Left lung (tissue), 10 donors: Measurements from ENCODE around the gene EGFR. TPM values are rescaled to one million over a fixed set of nuclear protein-coding genes. Genes with fewer than 3 reads are reported as not detected.

Experiments
- ATAC-seq: fragments of 200-7000 bp; cut with Tn5 transposase; one replicate; pipeline ENCODE4 v1.9.1; 2020; ENCODE audit warnings: moderate library complexity
- DNase-seq, 4 donors: peaks; one replicate each; pipeline ENCODE4 v3.0.0-alpha.2; 2013 to 2020
- H3K27ac ChIP-seq, 2 donors: fragments of 200-600 bp; sonication (generic) in 1 of 2; one replicate each; pipeline versions ENCODE4 v1.5.0 to v1.8.0; 2020 to 2021
- H3K27me3 ChIP-seq, 2 donors: fragments of 200-600 bp; sonication (generic) in 1 of 2; one replicate each; pipeline versions ENCODE4 v1.5.0 to v1.8.0; 2020 to 2021
- H3K36me3 ChIP-seq, 2 donors: fragments of 200-600 bp; sonication (generic) in 1 of 2; one replicate each; pipeline versions ENCODE4 v1.5.0 to v1.8.0; 2020 to 2021
- H3K4me1 ChIP-seq, 2 donors: fragments of 200-600 bp; one replicate each; pipeline ENCODE4 v1.8.0; 2021
- H3K4me3 ChIP-seq, 2 donors: fragments of 200-600 bp; sonication (generic) in 1 of 2; one replicate each; pipeline versions ENCODE4 v1.5.0 to v1.8.0; 2020 to 2021; ENCODE audit warnings: mild to moderate bottlenecking in 1 of 2
- H3K9me3 ChIP-seq, 2 donors: fragments of 200-600 bp; sonication (generic) in 1 of 2; one replicate each; pipeline versions ENCODE4 v1.5.0 to v1.8.0; 2020 to 2021
- intact Hi-C, 2 donors: fragments of 100-400 bp; cut with DNase I; formaldehyde crosslinking; loops; one replicate each; pipeline versions ENCODE4 v1.11.2 to v1.14.2; 2022
- polyA plus RNA-seq, 6 donors: library from polyadenylated mRNA; unstranded; fragments of 120-200 nt; gene quantifications; one replicate each; pipeline ENCODE4 v1.2.1, GENCODE V29; 2013; ENCODE audit not compliant: insufficient read length in 6 of 6
- total RNA-seq, 2 donors: library from RNA; stranded (reverse); fragmentation: NEBNext Ultra II Directional; extraction: Animal tissue kit (Norgen Biotek cat#: 25700); gene quantifications; one replicate each; pipeline ENCODE4 v1.2.1, GENCODE V29; 2021
- TF ChIP-seq, protein P1 (sequence below), 2 donors: fragments of 200-600 bp; sonication (generic) in 1 of 2; IDR thresholded peaks; one replicate each; pipeline versions ENCODE4 v1.5.0 to v1.8.0; 2021; ENCODE audit warnings: antibody characterized with exemption in 2 of 2
- donor health status: DM: no; HTN: yes; CAD: no.
- donor health status: DM: no; HTN: no; CAD: no.

Gene EGFR
- total and polyA plus RNA-seq, 8 donors: 48.7 to 79.3 (median 54.1) TPM

DNA sequence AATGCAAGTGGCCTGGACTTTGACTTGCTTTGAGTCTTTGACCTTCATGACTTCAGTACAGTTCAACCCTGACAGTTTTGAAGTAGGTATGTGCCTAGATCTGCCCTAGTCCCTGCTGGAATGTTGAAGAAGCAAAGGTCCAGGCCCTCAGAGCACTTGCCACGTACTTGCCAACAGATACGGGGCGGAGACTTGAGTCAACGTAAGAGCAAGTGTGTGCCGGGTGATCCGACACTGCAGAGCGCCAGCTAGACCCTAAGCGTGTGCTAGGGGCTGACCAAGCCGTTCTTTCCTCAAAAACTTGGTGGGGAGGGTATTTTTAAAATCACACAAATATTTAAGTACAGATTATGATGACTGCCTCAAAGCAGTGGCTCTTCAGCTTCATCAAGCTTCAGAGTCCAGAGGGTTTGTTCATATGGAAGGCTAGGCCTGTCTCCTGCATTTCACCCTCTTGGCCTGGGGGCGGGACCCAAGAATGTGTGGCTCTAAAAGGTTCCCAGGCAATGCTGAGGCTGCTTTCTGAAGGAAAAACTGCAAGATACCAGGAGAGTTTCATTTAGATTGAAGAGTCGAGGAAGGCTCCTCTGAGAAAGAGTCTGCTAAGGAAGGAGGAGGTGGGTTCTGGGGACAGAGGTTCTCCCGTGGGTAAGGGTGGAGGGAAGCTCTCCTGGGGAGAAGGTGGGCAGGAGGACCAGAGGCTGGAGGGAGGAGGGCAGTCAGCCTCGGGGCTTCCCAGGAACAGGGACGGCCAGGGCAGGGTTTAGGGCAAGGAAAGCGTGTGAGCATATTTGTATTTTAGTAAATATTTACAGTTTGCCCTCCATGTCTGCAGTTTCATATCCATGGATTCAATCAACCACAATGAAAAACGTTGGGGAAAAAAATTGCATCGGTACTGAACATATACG lies 160.3 kb downstream of the EGFR start:
- TF ChIP-seq, protein P1, sequence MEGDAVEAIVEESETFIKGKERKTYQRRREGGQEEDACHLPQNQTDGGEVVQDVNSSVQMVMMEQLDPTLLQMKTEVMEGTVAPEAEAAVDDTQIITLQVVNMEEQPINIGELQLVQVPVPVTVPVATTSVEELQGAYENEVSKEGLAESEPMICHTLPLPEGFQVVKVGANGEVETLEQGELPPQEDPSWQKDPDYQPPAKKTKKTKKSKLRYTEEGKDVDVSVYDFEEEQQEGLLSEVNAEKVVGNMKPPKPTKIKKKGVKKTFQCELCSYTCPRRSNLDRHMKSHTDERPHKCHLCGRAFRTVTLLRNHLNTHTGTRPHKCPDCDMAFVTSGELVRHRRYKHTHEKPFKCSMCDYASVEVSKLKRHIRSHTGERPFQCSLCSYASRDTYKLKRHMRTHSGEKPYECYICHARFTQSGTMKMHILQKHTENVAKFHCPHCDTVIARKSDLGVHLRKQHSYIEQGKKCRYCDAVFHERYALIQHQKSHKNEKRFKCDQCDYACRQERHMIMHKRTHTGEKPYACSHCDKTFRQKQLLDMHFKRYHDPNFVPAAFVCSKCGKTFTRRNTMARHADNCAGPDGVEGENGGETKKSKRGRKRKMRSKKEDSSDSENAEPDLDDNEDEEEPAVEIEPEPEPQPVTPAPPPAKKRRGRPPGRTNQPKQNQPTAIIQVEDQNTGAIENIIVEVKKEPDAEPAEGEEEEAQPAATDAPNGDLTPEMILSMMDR (IDR thresholded peaks at IDR 0.05): no peak
- Histone ChIP-seq H3K4me1 (no peaks in the 10 kb centered on the region), H3K36me3 (peaks cover 0 to 44% of the 10 kb centered on the region in 2 donors), H3K27me3 (no peaks in the 10 kb centered on the region), H3K4me3 (no peak overlapping the region), H3K9me3 (no peaks in the 10 kb centered on the region), H3K27ac (no peak overlapping the region)
- DNase-seq: no peak
- intact Hi-C loops: no loop called here
- no peak for ATAC-seq

DNA sequence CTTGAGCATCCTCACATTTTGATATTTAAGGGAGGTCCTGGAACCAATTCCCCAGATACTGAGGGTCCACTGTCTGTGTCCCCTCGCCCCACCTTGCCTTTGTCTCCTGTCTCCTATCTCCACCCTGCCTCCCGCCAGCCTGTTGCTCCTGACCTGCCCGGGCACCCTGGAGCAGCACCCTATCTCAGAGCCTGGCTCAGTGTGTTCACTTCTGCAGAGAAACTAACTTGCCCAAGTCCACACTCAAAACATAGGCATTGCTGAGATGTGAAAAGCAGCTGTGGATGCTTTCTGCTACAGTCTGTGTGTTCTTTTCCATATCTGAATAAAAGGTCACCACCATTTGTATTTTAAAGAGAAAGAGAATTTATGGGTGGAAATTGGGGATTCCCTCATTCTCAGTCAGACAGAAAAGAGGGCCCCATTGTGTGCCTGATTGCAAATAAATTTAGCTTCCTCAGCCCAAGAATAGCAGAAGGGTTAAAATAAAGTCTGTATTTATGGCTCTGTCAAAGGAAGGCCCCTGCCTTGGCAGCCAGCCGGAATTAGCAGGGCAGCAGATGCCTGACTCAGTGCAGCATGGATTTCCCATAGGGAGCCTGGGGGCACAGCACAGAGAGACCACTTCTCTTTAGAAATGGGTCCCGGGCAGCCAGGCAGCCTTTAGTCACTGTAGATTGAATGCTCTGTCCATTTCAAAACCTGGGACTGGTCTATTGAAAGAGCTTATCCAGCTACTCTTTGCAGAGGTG lies 161.3 kb downstream of the EGFR start:
- intact Hi-C loops: no loop called here
- Histone ChIP-seq H3K4me1 (no peaks in the 10 kb centered on the region), H3K36me3 (peaks cover 0 to 43% of the 10 kb centered on the region in 2 donors), H3K4me3 (no peak overlapping the region), H3K27ac (no peak overlapping the region), H3K27me3 (no peaks in the 10 kb centered on the region), H3K9me3 (no peaks in the 10 kb centered on the region)
- ATAC-seq (no peak), DNase-seq (no peak)
- TF ChIP-seq, protein P1 (IDR thresholded peaks at IDR 0.05): no peak

DNA sequence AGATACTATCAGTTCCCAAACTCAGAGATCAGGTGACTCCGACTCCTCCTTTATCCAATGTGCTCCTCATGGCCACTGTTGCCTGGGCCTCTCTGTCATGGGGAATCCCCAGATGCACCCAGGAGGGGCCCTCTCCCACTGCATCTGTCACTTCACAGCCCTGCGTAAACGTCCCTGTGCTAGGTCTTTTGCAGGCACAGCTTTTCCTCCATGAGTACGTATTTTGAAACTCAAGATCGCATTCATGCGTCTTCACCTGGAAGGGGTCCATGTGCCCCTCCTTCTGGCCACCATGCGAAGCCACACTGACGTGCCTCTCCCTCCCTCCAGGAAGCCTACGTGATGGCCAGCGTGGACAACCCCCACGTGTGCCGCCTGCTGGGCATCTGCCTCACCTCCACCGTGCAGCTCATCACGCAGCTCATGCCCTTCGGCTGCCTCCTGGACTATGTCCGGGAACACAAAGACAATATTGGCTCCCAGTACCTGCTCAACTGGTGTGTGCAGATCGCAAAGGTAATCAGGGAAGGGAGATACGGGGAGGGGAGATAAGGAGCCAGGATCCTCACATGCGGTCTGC lies 162.2 kb downstream of the EGFR start:
- Histone ChIP-seq H3K27ac (no peak overlapping the region), H3K4me3 (no peak overlapping the region), H3K4me1 (no peaks in the 10 kb centered on the region), H3K27me3 (no peaks in the 10 kb centered on the region), H3K36me3 (peaks cover 0 to 44% of the 10 kb centered on the region in 2 donors), H3K9me3 (no peaks in the 10 kb centered on the region)
- TF ChIP-seq, protein P1 (IDR thresholded peaks at IDR 0.05): no peak
- intact Hi-C loops: no loop called here
- DNase-seq: no peak
- no peak for ATAC-seq

DNA sequence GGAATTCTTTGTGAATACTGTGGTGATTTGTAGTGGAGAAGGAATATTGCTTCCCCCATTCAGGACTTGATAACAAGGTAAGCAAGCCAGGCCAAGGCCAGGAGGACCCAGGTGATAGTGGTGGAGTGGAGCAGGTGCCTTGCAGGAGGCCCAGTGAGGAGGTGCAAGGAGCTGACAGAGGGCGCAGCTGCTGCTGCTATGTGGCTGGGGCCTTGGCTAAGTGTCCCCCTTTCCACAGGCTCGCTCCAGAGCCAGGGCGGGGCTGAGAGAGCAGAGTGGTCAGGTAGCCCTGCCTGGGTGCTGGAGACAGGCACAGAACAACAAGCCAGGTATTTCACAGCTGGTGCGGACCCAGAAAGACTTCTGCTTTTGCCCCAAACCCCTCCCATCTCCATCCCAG lies 162.9 kb downstream of the EGFR start:
- ATAC-seq: no peak
- intact Hi-C loops: no loop called here

More for the DNA sequence above, 162.9 kb downstream of the EGFR start:
- Histone ChIP-seq H3K36me3 (peaks cover 0 to 46% of the 10 kb centered on the region in 2 donors), H3K27me3 (no peaks in the 10 kb centered on the region), H3K4me1 (no peaks in the 10 kb centered on the region), H3K4me3 (no peak overlapping the region), H3K9me3 (no peaks in the 10 kb centered on the region), H3K27ac (no peak overlapping the region)
- TF ChIP-seq, protein P1 (IDR thresholded peaks at IDR 0.05): no peak
- DNase-seq: no peak
